NCI-H82 treated with DMSO at 0.1 percent for 48 hours (cell line): Measurements from ENCODE around the gene CACNB4.
"Not testable (repeated sequence)": the region's sequence is repeated elsewhere in the genome, so short reads cannot be mapped to it uniquely, and the experiment has no call there.

Experiments used
- DNase-seq: peaks from one replicate; lab custom pipeline; 2025; ENCODE audit not compliant: unreplicated experiment; lab: John Stamatoyannopoulos, UW

Gene CACNB4

DNA sequence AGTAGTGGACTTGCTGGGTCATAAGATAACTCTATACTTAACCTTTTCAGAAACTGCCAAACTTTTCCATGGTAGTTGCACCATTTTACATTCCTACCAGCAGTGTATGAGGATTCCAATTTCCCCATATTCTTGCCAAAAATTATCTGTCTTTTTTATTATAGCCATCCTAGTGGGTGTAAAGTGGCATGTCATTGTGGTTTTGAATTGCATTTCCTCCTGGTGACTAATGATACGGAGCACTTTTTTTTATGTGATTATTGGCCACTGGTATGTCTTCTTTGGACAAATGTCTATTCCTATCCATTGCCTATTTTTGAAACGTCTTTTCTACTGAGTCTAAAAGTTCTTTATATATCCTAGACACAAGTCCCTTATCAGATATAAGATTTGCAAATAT is 44.3 kb downstream of the CACNB4 start:
- DNase-seq, result no peak

DNA sequence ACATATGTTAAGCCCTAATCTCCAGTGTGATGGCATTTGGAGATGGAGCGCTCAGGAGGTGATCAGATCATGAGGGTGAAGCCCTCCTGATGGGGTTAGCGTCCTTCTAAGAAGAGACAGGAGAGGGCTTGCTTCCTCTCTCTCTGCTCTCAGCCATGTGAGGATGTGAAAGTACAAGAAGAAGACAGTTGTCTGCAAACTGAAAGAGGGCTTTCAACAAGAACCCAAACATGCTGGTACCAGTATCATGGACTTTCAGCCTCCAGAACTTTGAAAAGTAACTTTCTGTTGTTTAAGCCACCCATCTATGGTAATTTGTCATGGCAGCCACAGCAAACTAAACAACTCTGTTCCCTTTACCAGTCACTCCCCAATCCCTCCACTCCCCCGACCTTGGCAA is 47.4 kb downstream of the CACNB4 start:
- DNase-seq, result no peak

DNA sequence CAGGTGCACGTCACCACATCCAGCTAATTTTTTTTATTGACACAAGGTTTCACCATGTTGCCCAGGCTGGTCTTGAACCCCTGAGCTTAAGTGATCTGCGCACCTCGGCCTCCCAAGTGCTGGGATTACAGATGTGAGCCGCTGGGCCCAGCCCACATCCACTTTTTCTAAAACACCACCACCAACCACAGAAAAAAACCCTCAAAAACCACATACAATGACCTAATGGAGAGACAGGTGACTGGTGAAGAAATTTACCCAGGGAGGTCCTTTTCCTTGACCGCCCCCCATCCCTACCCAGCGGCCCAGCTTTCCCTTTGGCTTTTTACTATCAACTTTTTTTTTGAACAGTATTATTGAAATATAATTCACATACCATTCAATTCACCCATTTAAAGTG is 47.9 kb downstream of the CACNB4 start:
- no peak for DNase-seq

DNA sequence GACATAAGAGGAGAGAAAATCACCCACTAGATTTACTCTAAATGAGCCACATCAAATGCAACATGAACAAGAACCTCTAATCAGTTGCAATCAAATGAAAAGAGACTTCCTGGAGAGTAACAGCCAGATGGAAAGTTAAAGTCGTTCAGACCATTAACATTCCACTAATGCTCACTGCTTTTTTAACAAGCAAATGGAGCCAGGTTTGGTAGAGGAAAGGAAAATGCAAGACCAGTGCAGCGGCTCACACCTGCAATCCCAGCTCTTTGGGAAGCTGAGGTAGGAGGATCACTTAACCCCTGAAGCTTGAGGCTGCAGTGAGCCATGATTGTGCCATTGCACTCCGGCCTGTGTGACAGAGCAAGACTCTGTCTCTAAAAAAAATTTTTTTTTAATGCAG is 48.5 kb downstream of the CACNB4 start:
- no peak for DNase-seq

DNA sequence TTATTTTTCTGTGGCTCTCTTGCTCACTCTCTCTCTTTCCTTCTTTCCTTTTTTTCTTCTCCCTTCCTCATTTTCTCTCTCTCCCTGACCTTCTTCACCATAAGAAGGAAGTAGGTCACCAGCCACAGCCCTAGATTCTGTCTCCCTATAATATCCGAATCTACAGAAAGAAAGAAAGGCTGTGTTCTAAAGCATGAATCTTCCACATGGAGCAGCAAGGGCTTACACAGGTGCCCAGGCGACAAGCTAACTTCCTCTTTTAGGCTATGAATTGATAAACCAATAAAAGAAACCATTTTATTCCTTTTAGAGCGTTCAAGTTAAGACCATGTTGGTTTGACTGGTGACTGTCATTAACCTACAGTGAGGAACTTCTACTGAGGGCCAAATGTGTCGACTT is 49.3 kb downstream of the CACNB4 start:
- DNase-seq, result no peak

DNA sequence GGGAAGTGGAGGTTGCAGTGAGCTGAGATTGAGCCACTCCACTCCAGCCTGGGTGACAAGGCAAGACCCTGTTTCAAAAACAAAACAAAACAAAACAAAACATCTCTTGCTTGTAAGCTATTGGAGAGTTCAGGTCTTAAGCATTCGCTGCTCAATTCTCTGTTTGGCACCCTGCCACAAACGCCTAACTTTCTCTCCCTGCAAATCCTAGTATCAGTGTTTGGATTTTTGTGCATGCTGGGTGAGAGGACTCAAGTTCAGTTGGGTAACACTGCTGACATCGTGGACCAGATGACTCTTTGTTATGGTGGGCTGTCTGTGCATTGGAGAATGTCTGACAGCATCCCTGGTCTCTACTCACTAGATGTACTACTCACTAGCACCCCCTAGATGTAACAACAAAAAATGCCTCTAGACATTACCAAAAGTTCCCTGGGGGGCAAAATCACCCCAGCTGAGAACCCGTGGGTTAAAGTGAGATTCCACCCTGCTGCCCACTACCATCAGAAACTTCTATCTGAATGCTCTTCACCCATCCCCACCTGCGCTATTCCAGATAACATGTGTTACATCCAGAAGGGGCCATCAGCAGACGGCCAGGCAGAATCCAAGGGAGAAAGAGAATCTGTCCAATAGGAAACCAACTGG is 50.9 kb downstream of the CACNB4 start:
- DNase-seq, result no peak

DNA sequence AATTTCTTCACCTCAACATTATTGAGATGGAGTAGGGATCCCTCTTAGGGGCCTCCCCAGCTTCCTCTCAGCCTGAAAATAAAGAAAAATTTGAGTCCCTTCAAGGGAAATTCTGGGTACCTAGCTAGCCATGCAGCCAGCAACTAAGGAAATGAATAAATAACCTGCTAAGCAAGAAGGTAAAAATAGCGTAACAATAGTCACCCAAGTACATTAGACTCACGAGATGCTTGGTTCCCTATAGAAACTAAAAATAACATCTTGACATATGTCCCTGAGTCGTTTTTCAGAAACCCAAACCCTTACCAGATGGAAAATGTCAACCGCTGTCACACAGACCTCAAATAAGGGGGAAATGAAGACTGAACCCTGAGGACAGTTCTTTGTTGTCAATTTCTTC is 51.9 kb downstream of the CACNB4 start:
- no peak for DNase-seq

DNA sequence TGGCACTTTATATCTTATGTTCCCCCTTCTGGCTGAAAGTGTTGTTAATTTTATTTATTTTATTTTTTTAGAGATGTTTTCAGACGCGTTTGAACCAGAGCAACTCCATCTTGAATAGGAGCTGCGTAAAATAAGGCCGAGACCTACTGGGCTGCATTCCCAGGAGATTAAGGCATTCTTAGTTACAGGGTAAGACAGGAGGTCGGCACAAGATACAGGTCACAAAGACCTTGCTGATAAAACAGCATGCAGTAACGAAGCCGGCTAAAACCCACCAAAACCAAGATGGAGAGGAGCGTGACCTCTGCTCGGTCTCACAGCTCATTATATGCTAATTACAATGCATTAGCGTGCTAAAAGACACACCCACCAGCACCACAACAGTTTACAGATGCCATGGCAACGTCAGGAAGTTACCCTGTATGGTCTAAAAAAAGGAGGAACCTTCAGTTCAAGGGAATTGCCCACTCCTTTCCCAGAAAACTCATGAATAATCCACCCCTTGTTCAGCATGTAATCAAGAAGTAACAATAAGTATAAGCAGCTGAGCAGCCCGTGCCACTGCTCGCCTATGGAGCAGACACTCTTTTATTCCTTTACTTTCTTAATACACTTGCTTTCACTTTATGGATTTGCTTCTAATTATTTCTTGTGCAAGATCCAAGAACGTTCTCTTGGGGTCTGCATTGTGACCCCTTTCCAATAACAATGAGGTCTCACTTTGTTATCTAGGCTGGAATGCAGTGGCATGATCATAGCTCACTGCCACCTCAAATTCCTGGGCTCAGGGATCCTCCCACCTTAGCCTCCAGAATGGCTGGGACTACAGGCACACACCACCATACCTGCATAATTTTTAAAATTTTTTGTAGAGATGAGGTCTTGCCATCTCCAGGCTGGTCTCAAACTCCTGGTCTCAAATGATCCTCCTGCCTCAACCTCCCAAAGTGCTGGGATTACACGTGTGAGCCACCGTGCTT is 55.9 kb downstream of the CACNB4 start:
- DNase-seq, result no peak

DNA sequence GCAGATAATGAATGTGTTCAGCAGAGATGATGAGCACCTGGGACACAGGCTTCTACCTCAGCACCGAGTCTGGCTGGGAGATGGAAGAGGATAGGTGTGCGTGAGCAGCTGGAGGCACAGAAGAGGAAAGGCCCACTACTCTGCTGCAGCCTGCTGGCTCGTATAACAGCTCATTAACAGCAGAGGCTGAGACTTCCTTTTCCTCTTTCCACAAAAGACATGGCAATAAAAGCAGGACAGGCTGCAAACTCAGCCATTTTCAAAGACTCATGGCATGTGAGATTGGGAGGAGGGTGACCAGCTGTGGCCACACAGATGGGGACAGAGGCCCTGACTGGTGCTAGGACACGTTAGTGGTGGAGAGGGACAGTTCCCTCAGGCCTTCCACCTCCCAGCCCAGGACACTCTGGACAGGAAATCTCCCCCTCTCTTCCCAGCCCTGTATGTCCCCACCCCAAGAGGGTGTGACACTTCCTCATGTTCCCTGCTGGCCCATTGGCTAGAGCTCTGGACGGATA is 60.3 kb downstream of the CACNB4 start:
- no peak for DNase-seq

DNA sequence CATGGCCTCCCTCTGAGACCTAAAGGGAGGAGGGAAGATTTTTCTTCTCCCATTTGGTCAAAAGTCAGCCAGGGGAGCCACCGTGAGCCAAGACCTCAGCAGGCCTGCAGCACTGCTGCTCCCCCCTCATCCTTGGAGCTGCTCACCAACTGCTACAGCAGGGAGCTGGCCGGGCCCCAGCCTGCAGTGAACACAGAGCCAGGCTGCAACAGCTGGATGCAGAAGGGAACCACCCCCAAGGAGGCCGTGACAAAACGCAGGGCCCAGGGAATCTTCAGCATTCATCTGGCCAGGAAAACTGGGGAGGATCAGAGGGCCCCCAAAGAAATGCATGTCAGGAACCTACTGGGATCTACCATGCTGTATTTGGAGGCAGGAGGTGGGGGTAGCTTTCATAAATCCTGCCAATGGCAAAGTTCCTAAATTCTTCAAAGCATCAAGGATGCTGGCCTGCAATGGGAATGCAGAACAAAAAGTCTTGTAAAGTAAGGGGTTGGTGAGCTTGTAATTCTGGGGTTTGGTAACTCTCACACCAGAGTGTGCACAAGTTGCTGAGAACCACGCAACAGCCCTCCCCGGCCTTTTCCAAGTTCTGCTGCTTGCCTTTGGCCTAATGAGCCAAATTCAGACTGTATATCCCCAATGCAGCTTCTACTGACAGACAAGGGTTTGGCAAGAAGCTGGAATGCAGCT is 61.0 kb downstream of the CACNB4 start:
- no peak for DNase-seq

DNA sequence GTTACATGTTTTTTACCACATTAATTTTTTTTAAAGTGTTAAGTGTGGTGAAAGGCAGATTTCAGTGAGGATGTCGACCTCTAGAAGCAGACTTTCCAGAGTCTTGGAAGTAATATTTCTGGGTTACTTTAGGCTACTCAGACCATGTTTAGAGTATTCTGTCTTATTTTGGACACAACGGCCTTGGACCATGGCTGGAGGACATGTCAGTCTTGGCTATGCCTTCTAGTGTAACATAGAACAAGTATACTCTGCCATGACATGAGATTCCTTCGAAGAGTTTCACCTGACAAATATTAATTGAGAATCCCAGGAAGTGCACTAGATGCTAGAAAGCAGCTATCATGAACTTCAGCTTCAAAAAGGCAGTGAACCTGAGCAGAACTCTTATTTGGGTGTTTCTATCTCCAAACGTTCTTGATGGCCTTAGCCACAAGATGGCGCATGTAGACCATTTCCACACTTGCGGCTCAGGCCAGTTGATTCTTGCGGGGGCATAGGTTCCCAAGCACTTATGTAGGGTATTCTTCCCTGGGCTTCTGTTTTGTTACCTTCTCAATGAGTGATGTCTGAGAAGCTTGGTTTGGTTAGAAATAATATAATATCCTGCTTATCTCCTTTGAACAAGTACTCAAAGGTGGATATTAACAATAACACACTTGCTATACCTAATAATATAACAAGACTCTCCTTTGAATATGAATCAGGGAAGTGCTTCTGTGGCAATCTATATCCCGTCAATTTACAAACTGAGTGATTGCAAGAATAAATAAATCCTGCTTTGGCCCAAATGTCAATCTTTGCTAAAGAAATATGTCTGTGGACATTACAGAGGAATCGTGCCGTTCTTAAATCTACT is 62.0 kb downstream of the CACNB4 start:
- peak; percentile 68 for DNase-seq

DNA sequence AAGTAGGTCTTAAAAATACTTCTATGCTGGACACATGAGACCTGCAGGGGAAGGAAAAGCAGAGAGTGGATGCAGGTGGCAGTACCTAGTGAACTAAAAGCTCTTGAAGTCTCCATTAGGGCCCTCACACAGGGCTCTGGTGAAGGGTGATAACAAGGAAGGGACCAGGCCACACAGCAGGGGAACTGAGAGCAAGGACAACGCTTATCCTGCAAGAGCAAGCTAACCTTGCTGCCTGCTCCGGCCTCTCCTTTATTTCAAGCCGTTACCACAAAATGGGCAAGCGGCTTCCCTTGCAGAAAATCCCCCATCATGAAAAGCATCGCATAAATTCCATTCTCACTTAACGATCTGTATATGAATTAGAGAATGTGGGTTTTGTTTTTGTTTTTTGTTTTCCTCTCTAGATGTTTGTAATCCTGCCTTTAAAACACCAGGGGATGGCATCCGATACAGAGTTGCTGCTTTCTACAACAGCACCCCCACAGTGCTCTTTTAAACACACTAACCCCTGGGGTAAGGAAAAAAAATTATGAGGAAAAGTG is 64.5 kb downstream of the CACNB4 start:
- no peak for DNase-seq

DNA sequence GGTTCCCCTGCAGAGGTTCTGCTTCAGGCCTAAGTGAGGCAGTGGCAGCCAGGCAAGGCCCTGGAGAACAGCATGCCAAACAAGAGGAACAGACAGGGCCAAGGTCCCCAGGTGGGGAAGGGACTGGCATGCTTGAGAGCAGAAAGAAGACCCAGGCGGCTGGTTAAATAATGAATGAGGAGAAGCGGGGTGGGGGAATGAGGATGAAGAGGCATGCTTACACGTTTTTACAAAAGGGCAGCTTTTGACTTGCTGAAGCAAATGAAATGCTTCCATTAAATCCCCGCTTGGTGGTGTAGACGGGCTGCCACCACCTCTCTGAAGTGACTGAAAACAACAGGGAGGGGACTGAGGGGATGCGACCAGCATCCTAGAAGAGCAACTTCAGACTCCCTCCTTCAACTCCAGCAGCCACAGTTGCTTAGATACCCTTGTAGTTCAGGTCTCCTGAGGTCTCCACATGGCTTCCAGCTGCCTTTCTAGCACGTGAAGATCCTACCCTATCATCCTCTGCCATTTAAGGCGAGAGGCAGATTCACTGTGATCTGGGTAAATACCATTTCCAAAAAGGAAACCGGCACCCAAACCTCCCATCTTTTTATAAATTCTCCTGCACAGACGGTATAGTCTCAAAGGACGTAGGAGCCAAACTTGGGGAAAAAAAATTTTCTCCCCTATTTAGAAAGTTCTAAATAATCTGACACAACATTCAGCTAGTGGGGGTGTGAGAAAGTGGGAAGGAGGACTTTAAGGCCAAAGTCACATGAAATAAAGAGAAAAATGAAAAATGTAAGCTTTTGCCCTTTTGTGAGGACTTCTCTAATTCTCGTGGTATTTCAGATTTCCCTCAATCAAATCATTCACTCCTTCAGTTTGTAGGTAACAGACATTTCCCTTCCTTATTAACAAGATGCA is 65.6 kb downstream of the CACNB4 start:
- DNase-seq, result no peak

DNA sequence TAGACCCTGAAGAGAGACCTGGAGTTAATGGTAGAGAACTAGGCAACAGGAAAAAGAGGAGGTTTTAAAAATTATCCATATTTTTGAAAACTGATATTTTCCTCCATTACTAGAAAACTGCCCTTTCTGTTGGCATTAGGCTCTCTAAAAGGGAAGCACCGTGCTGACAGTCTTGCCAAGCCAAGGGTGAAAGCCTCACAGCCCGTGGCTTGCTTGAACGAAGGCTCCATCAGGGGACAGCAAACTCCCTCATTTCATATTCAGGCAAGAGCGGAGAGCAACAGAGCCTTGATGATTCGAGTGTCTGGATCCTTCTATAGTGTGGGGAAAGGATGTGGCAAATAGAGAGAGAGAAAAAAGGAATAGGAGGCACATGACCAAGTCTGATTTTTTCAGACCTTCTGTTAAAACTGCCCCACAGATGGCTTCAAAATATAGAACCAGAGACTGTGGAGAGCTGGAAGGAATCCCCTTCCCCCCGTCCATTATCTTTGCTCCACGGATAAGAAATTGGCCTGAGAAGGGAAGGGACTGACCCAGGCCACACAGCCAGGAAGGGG is 67.0 kb downstream of the CACNB4 start:
- DNase-seq, result peak; percentile 60

DNA sequence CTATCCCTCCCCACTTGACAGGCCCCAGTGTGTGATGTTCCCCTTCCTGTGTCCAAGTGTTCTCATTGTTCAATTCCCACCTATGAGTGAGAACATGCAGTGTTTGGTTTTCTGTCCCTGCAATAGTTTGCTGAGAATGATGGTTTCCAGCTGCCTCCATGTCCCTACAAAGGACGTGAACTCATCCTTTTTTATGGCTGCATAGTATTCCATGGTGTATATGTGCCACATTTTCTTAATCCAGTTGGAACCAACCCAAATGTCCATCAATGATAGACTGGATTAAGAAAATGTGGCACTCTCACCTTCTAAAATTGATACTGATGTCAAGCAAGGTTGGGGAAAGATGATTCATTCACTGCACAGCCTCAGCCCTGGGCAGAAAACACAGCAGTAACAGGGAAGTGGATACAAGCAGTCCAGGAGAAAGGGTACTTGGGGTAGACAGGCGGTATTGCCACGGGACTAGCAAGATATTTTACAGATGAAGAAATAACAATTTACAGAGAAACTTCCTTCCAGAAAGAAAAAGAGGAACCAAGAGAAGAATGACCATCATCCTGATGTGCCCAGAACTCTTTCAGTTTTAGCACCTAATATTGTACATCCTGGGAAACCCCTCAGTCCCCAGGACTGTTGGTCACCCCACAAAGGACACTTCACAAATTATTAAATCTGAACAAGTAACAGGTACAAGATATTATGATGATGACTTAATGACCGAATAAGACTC is 68.1 kb downstream of the CACNB4 start:
- DNase-seq, result not testable (repeated sequence)

DNA sequence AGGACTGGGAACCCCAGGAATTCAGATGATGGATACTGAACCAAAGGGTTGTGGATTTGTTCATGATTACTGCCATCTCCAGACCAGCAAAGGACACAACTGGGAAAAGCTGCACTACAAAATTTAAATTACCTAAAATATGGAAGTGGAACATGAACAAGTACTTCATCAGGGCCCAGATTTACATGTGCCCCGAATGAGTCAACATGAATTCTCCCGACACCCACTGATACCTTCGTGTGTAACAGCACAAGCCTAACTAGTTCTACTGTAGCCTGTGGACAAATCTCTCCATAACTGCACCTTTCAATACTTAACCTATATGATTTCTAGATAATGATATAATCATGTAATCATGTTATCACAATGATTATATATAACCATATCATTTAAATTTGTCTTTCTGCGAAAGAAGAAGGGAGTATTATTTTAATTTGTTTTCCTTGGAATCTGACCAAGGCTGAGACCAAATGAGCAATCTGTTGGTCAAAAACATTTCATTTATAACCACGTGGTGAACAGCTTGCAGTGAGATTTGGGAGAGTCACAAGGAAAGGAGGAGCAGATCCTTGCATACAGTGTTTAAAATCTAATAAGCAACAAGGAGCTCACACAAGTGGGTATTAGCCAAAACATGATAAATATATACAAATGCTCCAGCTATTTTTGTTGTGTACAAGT is 70.5 kb downstream of the CACNB4 start:
- peak; percentile 73 for DNase-seq

DNA sequence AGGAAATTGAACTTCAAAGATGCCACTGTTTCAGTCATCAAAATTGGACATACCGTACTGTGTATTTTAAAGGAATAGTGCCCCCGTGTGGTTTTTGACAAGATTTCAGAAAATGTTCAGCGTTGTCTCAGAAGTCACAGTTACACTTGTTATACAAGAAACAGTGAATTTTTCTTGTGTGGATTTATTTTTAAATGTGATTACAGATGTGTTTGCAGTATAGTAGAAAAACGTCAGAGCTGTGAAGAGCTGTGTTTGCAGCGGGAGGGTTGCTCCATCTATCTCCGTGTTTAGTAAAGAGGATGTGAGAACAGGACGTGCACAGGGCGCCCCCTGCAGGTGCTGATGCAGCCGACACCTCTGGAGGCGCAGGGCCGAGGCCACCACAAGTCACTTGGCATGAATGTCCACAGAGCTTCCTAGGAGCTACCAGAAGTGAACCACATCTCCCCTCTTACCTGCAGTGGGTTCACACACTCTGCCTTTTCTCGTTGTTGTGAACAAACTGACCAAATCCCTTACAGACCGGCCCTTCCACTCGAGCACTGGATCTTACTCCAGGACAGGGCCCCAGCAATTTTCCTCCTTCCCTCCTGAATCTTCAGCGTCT is 73.1 kb downstream of the CACNB4 start:
- DNase-seq, result peak; percentile 91
